RWPE1 (cell line): ENCODE results near the gene SEC14L1.
"Not testable (repeated sequence)": the region's sequence is repeated elsewhere in the genome, so short reads cannot be mapped to it uniquely, and the experiment has no call there.

Experiments used
- CTCF ChIA-PET: fragments of 350-600 bp; sonication (Branson Sonifier 250); formaldehyde crosslinking; extraction: SDS; loops from one replicate; lab custom pipeline; 2021; lab: Yijun Ruan, JAX
- POLR2A ChIA-PET: fragments of 400-600 bp; formaldehyde crosslinking; extraction: SDS; loops from one replicate; lab custom pipeline; 2020; ENCODE audit warnings: antibody characterized with exemption; ENCODE audit not compliant: low non-redundant PET; lab: Yijun Ruan, JAX
- DNase-seq: peaks from one replicate; pipeline ENCODE4 v3.0.0; 2012; ENCODE audit warnings: low spot score
- H3K27ac ChIP-seq: fragments of 450-650 bp; 2 replicates; pipeline ENCODE4 v1.5.1; 2017
- CTCF ChIP-seq: fragments of 450-650 bp; conservative IDR thresholded peaks from 2 replicates; pipeline ENCODE4 v1.5.1; 2017; ENCODE audit warnings: low read depth, mild to moderate bottlenecking

Gene SEC14L1

GRCh38 chr17:77130525-77130924 is 10.2 kb upstream of the SEC14L1 start:
- TF ChIP-seq CTCF = no peak
- CTCF ChIA-PET = no interaction called here
- POLR2A ChIA-PET = no interaction called here
- H3K27ac ChIP-seq = peak overlapping the region; percentile 99
- no peak for DNase-seq

- DNase-seq = peak; percentile 67
- no peak for TF ChIP-seq CTCF
- POLR2A ChIA-PET = interaction anchor here (0.7 kb wide), 1 partner anchor 27 kb away, joined by 5 read pairs; no protein-coding TSS in a partner anchor
- peak overlapping the region; percentile 99 for H3K27ac ChIP-seq
- CTCF ChIA-PET = no interaction called here
Observed at GRCh38 chr17:77131904-77132303, 8.9 kb upstream of the SEC14L1 start.

GRCh38 chr17:77132411-77133086 is 8.2 kb upstream of the SEC14L1 start:
- TF ChIP-seq CTCF = no peak
- CTCF ChIA-PET = interaction anchor here (0.5 kb wide), 1 partner anchor 200 kb away, joined by 4 read pairs; no protein-coding TSS in a partner anchor
- H3K27ac ChIP-seq = peak overlapping the region; percentile 99

GRCh38 chr17:77133087-77133638 is 7.6 kb upstream of the SEC14L1 start:
- H3K27ac ChIP-seq = peak overlapping the region; percentile 99
- CTCF ChIA-PET = interaction anchor here (0.5 kb wide), 1 partner anchor 199 kb away, joined by 4 read pairs; no protein-coding TSS in a partner anchor
- TF ChIP-seq CTCF = no peak

More at GRCh38 chr17:77132411-77133086, 8.2 kb upstream of the SEC14L1 start:
- POLR2A ChIA-PET = no interaction called here
- DNase-seq = no peak

GRCh38 chr17:77136420-77136767 is 4.4 kb upstream of the SEC14L1 start:
- no peak for TF ChIP-seq CTCF

More at GRCh38 chr17:77133087-77133638, 7.6 kb upstream of the SEC14L1 start:
- POLR2A ChIA-PET = no interaction called here
- DNase-seq = no peak

GRCh38 chr17:77137111-77137510 is 3.7 kb upstream of the SEC14L1 start:
- TF ChIP-seq CTCF = no peak
- H3K27ac ChIP-seq = peak overlapping the region; percentile 100
- ChIA-PET POLR2A (no interaction called here), CTCF (no interaction called here)
- no peak for DNase-seq

More at GRCh38 chr17:77136420-77136767, 4.4 kb upstream of the SEC14L1 start:
- DNase-seq = no peak
- peak overlapping the region; percentile 100 for H3K27ac ChIP-seq
- CTCF ChIA-PET = no interaction called here
- POLR2A ChIA-PET = no interaction called here

GRCh38 chr17:77137886-77138285 is 2.9 kb upstream of the SEC14L1 start:
- DNase-seq, POLR2A ChIA-PET, CTCF ChIA-PET: not testable (repeated sequence)
- H3K27ac ChIP-seq = peak overlapping the region; percentile 100
